GM21723 (cell line): ENCODE measurements around the gene HCN2.

Source experiments
- ATAC-seq: cut with Tn5 transposase; IDR thresholded peaks from one replicate; pipeline ENCODE4 v1.9.1; 2021; ENCODE audit warnings: mild to moderate bottlenecking, moderate library complexity; ENCODE audit not compliant: unreplicated experiment

The HCN2 gene

GRCh38 chr19:589693-590395 is at the start of gene HCN2:
Gene HCN2 (plus strand): TSS chr19:589881. CDS start chr19:589946, 65 bp downstream.
- ATAC-seq = no peak

GRCh38 chr19:540867-541637 is 48.6 kb upstream of the HCN2 start:
- no peak for ATAC-seq

- no peak for ATAC-seq
Measured at GRCh38 chr19:541699-542098, 48.0 kb upstream of the HCN2 start.

GRCh38 chr19:542173-542866 is 47.4 kb upstream of the HCN2 start:
- ATAC-seq = no peak

GRCh38 chr19:543910-544608 is 45.6 kb upstream of the HCN2 start, which contains the start of gene GZMM:
Gene GZMM (plus strand): TSS chr19:544053. CDS start chr19:544072, 19 bp downstream.
- no peak for ATAC-seq

- no peak for ATAC-seq
Measured at GRCh38 chr19:547117-547516, 42.6 kb upstream of the HCN2 start.

GRCh38 chr19:547836-548720 is 41.6 kb upstream of the HCN2 start:
- no peak for ATAC-seq

GRCh38 chr19:548886-549830 is 40.5 kb upstream of the HCN2 start:
- ATAC-seq = no peak

- ATAC-seq = no peak
Measured at GRCh38 chr19:554817-555216, 34.9 kb upstream of the HCN2 start.

- no peak for ATAC-seq
Measured at GRCh38 chr19:555474-555808, 34.2 kb upstream of the HCN2 start.

GRCh38 chr19:556611-557382 is 32.9 kb upstream of the HCN2 start:
- ATAC-seq = no peak

- no peak for ATAC-seq
Measured at GRCh38 chr19:558770-559439, 30.8 kb upstream of the HCN2 start.

GRCh38 chr19:560121-560520 is 29.6 kb upstream of the HCN2 start:
- ATAC-seq = no peak

- no peak for ATAC-seq
Measured at GRCh38 chr19:566403-566802, 23.3 kb upstream of the HCN2 start.

GRCh38 chr19:566844-567243 is 22.8 kb upstream of the HCN2 start:
- ATAC-seq = no peak

- no peak for ATAC-seq
Measured at GRCh38 chr19:567296-567900, 22.3 kb upstream of the HCN2 start.

GRCh38 chr19:570251-570686 is 19.4 kb upstream of the HCN2 start:
- no peak for ATAC-seq
